Middle frontal gyrus (tissue), 1 donor: ENCODE results near the gene NT5C3B.
"Not testable (repeated sequence)": the region's sequence is repeated elsewhere in the genome, so short reads cannot be mapped to it uniquely, and the experiment has no call there.

ENCODE experiments used
- DNase-seq: peaks from one replicate; pipeline ENCODE4 v3.0.0-alpha.2; 2015; ENCODE audit warnings: low spot score; ENCODE audit errors: extremely low spot score

The NT5C3B gene

DNA sequence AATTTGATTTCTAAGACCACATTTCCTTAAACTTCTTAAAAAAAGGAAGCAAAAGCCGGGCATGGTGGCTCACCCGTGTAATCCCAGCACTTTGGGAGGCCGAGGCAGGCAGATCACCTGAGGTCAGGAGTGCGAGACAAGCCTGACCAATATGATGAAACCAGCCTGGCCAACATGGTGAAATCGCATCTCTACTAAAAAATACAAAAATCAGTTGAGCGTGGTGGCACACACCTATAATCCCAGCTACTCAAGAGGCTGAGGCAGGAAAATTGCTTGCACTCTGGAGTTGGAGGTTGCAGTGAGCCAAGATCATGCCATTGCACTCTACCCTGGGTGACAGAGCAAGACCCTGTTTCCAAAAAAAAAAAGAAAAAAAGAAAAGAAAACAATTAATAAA is 4.7 kb upstream of the NT5C3B start:
- DNase-seq = not testable (repeated sequence)

DNA sequence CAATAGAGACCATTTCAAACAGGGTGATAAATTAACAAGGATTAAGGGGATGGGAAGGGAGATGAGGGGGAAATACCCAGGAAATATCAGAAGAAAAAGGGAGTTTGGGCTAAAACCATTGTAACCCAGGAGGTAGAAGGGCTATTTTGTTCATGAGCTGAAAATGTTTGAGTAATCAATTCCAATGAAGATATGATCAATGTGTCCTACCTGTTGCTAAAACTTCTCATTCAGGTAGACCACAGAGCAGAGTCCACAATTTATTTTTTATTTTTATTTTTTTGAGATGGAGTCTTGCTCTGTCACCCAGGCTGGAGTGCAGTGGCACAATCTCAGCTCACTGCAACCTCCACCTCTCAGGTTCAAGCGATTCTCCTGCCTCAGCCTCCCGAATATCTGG is 3.4 kb upstream of the NT5C3B start:
- not testable (repeated sequence) for DNase-seq

DNA sequence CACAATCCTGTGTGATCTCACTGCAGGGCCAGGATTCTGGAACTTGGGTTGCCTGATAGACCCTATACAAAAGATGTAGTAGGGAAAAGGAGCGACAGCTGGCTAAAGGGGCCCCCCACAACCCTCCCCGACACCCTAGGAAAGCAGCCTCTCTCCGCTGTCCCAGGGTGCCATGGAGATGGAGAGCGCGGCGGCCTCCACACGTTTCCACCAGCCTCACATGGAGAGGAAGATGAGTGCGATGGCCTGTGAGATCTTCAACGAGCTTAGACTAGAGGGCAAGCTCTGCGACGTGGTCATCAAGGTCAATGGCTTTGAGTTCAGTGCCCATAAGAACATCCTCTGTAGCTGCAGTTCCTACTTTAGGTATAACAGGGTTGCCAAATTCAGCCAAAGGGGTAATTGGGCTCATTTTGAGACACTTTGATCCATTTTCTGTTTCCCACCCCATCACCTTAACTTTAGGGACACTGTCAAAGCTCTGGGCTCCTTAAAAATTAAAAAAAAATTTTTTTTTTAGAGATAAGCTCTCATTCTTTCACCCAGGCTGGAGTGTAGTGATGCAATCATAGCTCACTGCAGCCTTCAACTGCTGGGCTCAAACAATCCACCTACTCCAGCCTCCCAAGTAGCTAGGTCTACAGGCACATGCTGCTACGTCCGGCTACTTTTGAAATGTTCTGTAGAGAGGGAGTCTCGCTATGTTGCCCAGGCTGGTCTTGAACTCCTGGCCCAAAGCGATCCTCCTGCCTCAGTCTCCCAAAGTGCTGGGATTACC is 1.9 kb upstream of the NT5C3B start, which contains the start of gene KLHL10:
KLHL10 (plus strand) TSS at position 65 of the 778 bp plus-strand sequence; CDS start at position 173, 108 bp downstream.
- no peak for DNase-seq

DNA sequence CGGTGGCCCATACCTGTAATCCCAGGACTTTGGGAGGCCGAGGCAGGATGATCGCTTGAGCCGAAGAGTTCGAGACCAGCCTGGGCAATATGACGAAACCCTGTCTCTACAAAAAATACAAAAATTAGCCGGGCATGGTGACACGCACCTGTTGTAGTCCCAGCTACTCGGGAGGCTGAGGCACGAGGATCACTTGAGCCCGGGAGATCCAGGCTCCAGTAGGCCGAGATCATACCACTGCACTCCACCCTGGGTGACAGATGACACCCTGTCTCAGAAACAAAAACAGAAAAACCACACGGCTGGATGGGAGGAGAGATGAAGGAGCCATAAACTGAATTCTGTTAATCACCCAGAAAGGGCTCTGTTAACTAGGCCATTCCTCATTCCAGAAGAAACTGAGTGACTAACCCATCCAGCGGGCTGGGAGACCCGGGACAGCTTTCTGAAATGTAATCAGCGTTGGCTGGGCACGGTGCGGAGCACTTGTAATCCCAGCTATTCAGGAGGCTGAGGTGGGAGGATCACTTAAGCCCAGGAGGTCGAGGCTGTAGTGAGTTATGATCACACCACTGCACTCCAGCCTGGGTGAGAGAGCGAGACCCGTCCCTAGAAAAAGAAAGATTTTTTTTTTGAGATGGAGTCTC is 641 bp upstream of the NT5C3B start:
- no peak for DNase-seq

DNA sequence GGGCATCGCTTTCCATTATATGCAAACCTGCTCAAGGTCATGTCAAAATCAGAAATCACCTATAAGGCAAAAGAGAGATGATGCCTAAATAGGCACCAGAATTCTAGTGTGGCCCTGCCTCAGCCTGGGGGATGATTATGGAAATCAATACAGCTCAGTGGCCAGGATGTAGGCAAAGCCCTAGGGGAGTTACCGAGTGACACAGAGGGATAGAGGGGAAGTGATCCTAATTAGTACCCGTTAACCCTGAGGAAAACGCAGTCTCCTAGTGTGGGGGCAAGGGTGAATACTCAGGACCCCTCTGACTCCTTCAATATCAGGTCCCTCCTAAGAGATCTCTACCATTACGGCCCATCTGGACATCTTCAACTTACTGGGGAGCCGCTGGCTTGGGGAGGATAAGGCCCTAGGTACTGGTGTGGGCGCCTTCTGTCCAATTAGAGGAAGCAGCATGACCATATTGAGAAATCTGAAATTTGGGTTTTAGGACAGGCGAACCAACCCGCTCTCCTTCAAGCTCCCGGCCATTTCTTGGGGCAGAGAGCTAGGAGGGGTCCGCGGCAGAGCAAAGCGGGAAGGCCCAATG is 725 bp downstream of the NT5C3B start:
- no peak for DNase-seq

DNA sequence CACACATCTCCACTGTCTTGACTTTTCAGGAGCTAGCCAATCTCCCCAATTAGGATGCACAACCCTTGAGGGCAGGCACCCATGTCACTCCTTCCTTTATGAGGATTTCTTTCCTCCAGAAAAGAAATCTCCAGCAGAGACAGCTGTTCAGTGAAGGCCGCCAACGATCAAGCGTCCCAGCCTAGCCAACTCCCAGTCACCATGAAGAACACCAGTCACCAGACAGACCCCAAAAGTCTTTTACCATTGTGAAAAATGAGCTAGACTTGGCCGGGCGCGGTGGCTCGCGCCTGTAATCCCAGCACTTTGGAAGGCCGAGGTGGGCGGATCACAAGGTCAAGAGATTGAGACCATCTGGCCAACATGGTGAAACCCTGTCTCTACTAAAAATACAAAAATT is 6.1 kb downstream of the NT5C3B start:
- DNase-seq = not testable (repeated sequence)

DNA sequence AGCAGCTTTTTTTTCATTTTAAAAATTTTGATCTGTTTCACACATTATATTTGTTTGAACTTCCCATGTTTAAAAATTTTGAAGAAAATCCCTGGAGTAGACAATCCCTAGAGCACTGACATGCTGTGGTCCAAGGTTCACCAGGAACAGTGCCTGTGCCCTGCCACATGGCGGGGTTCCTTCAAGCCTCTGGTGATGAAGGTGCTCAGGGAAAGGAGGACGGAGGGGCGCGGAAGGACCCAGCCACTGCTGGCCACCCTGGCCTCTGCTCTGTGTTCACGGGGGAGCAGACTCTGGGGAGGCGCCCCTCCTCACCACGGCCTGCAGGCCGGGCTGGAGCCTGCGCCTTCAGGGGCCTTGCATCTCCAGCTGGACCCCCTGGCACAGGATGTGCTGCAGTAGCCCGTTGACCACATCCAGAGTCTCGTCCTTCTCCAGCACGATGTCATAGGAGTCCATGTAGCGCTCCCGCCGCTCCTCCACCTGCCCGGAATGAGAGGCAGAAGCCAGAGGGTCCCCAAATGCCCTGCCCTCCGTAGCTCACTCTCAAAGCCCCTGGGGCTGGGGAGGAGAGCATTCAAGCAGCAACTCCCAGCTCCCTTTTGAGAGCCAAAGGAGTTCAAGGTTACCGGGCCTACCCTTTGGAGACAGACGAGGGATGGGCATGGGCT is 10.7 kb downstream of the NT5C3B start:
- DNase-seq = no peak

DNA sequence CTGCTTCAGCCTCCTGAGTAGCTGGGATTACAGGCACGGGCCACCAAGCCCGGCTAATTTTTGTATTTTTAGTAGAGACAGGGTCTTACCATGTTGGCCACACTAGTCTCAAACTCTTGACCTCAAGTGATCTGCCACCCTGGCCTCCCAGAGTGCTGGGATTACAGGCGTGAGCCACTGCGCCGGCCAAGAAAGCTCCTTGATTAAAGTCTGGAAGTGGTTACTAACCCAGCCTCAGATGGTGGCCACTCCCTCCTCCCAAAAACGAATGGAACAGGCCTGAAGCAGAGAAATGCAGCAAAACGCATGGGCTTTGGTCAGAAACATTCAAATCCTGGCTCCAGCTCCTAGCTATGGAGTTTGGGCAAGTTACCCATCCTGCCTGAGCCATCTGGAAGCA is 11.9 kb downstream of the NT5C3B start:
- no peak for DNase-seq

DNA sequence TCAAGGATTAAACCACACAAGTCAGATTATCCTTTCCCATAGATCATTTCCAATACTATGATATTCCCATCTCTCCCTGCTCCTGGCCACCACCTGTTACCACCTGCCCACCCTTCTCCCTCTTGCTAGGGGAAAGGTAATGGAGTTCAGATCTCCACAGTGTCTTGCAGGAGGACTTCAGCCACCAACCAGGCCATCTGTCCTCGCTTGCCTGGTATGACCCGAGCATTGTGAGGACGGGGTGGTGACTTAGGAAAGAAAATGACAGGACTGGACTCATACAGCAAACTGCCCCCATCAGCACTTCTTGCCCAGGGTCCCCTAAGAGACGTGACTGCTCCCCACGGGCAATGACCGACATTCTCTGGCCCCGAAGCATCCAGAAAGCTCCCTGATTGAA is 12.5 kb downstream of the NT5C3B start:
- no peak for DNase-seq

DNA sequence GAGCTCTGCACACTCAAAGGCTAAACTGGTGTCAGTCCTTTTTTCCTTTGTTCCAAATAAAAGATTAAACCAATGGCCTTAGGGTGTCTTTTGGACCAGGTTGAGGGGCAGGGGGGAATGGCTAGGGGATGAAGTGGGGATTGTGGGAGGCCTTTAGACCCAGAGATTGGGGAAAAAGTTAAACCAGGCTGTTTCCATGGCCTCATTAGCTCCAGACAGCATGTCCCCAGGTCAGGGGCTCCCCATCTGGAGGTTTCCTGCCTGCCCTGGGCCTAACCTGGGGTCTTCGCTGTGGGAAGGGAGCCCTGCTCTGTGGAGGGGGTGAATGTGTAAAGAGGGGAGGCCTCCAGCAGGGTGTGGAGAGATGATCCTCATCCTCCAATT is 12.9 kb downstream of the NT5C3B start:
- no peak for DNase-seq

DNA sequence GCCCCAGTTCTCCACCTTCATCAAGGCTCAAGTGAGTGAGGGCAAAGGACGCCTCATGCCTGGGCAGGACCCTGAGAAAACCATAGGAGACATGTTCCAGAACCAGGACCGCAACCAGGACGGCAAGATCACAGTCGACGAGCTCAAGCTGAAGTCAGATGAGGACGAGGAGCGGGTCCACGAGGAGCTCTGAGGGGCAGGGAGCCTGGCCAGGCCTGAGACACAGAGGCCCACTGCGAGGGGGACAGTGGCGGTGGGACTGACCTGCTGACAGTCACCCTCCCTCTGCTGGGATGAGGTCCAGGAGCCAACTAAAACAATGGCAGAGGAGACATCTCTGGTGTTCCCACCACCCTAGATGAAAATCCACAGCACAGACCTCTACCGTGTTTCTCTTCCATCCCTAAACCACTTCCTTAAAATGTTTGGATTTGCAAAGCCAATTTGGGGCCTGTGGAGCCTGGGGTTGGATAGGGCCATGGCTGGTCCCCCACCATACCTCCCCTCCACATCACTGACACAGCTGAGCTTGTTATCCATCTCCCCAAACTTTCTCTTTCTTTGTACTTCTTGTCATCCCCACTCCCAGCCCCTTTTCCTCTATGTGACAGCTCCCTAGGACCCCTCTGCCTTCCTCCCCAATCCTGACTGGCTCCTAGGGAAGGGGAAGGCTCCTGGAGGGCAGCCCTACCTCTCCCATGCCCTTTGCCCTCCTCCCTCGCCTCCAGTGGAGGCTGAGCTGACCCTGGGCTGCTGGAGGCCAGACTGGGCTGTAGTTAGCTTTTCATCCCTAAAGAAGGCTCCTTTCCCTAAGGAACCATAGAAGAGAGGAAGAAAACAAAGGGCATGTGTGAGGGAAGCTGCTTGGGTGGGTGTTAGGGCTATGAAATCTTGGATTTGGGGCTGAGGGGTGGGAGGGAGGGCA is 13.6 kb downstream of the NT5C3B start:
- no peak for DNase-seq

DNA sequence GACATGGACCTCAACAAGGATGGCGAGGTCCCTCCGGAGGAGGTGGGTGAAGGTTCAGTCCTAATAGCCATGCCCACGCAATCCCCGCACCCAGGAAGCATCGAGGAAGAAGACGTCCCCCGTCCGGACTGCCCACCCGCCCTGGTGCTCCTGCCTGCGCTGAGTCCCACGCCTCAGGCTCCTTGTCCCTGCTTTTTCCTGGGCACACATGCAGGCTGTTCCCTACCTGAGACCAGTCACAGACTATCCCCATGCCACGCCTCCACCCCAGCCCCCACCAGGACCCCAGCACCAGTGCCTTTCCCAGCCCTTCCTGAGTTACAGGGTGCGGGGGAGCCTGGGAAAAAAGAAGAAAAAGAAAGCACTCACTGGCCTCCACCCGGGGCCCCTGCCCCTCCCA is 14.3 kb downstream of the NT5C3B start:
- DNase-seq = no peak

DNA sequence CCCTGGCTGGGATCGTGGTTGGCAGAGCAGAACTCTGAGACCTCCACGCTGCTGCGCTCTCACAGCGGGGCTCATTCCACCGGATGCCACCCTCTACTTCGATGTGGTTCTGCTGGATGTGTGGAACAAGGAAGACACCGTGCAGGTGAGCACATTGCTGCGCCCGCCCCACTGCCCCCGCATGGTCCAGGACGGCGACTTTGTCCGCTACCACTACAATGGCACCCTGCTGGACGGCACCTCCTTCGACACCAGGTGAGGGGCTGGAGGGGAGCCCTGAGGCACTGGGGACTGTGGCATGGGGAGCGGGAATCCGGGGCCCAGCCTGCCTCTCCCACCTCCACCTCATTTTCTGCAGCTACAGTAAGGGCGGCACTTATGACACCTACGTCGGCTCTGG is 18.0 kb downstream of the NT5C3B start:
- no peak for DNase-seq

DNA sequence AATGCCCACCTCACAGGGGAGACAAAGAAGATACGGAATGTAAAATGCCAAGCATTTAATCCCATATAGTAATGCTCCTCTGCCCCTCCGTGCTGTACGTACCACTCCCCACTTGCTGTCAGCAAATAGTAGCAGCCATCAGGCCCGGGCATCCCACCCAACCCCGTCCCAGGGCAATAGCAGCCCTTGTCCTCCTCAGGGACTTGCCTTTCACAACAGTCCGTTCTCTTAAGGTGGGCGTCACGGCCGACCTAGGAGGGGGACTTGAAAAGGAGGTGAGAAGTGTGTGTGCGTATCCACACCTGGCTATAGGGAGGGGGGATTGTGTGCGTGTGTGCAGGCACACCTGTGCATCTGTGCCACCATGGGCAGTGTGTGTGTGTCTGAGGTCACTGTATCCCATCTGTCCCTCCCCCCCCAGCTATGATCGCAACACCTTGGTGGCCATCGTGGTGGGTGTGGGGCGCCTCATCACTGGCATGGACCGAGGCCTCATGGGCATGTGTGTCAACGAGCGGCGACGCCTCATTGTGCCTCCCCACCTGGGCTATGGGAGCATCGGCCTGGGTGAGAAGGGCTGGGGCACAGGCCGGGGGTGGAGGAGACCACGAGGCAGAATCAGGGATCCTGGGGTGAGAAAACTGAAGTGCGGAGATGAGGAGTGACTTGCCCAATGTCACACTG is 19.3 kb downstream of the NT5C3B start:
- DNase-seq = no peak

DNA sequence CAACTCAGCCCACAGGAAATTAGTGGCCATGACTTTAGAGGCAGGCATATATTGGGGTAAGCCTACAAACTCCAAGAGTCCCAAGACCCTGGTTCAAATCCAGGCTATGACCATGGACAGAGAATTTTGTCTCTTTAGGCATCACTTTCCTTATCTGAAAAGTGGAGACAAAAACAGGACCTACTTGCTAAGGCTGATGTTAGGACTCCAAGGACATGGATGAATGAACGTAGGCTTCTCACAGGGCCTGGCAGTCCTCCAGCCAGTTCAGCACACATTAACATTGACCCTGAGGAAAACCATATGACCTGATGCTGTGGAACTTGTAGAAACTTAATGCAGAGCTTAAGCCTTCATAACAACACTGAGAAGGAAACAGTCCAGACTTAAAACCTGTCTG is 21.8 kb downstream of the NT5C3B start:
- DNase-seq = no peak

DNA sequence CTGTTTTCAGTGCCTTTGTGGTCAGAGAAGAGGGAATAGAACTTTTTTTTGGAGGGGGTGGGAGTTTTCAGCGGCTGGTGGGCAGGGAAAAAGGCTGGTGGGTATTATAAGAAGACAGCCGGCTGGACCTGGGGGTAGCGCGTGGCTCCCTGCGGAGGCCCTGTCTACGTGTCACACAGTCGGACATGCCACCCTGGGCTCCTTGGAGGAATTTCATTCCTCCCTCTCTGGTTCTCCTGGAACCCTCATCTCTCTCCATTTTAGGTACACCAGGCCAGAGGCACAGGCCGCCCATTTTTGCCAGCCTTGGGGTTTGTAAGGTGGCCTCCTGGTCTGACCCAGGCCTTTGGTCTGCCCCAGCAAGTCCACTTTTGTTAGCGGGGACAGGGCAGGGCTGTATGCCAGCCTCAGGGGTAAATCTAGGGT is 22.3 kb downstream of the NT5C3B start:
- no peak for DNase-seq

DNA sequence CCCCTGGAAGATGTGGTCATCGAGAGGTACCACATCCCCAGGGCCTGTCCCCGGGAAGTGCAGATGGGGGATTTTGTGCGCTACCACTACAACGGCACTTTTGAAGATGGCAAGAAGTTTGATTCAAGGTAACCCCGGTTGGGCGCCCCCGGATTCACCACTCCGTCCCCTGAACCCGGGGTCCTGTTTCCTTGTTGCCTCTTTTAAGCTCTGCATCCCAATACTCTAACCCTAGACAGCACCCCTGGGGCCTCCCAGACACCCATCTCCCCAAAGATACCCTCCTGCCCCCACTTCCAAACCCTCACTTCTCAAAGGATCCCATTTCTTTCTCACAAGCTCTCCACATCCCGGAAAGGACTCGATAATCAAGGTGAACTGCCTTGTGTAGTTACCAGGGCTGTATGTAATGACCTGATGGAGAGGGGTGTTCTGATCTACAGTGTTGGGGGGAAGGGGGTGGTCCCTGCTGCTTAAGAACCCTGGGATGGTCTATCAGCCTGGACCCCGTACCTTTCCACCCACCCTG is 22.8 kb downstream of the NT5C3B start:
- no peak for DNase-seq

DNA sequence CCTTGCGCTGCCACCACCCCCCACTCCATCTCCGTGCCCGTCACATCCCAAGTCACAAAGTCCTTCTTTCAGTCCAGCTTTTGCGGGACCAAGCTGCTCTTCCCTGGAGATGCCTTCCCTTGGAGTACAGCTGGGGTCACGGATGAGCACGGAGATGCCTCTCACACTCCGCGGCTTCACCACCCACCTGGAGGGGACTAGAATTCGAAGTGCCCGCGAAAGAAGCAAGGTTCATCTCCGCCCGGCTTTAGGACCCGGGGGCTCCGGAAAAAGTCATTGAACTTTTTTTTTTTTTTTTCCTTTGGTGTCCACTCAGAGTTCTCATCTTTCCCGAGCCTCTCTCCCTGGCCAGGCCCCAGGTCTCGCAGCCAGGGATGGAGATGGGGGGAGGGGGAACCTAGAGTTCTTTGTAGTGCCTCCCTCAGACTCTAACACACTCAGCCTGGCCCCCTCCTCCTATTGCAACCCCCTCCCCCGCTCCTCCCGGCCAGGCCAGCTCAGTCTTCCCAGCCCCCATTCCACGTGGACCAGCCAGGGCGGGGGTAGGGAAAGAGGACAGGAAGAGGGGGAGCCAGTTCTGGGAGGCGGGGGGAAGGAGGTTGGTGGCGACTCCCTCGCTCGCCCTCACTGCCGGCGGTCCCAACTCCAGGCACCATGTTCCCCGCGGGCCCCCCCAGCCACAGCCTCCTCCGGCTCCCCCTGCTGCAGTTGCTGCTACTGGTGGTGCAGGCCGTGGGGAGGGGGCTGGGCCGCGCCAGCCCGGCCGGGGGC is 23.5 kb downstream of the NT5C3B start, which contains the start of gene FKBP10:
FKBP10 (plus strand) TSS at position 624 of the 771 bp plus-strand sequence; CDS start at position 655, 31 bp downstream.
- DNase-seq = no peak
